ENCODE measurements around the gene NOM1. TPM values are rescaled to one million over a fixed set of nuclear protein-coding genes. Genes with fewer than 3 reads are reported as not detected.

The NOM1 gene
- total RNA-seq, 2 donors from 2014 or later: 4.1 to 6.3 TPM

DNA sequence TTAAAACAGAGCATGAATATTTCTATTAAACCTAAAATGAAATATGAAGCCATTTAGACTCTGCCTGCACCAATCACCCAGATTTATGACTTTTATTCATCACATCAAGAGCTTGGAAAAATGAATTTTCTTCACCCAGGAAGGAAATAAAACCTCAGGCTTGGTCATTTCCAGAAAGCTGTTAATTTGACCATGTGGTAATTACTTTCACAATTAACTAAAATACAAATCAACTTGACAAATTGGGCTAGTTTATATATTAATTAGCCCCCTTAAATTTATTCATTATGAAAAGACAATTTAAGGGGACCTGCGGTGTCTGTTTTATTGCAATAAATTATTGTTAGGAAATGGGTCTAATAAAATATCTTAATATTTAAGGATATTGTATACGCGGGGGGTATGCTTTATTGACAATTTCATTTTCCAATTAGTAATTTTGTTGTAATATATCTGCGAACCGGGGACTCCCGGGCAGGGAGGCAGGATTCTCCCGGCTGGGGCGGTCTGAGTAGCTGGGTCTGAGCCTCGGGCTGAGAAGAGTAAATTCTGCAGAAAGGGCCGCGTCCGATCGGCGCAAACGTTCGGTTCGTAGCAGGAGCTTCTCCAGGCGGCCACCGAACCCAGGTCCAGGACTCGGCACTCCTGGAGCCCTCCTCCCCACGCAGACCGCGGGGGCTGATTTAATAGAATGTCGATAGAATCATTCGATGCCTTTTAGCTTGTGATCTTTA is 70.4 kb downstream of the NOM1 start:
- Histone ChIP-seq H3K27ac (no peak overlapping the region), H3K27me3 (peaks cover 37 to 58% of the 10 kb centered on the region in 2 donors), H3K9me3 (no peaks in the 10 kb centered on the region), H3K4me3 (no peak overlapping the region), H3K36me3 (no peaks in the 10 kb centered on the region), H3K4me1 (peaks cover 0 to 35% of the 10 kb centered on the region in 2 donors)
- DNase-seq (ENCODE audit: low spot score): no peak
- TF ChIP-seq, protein P1, sequence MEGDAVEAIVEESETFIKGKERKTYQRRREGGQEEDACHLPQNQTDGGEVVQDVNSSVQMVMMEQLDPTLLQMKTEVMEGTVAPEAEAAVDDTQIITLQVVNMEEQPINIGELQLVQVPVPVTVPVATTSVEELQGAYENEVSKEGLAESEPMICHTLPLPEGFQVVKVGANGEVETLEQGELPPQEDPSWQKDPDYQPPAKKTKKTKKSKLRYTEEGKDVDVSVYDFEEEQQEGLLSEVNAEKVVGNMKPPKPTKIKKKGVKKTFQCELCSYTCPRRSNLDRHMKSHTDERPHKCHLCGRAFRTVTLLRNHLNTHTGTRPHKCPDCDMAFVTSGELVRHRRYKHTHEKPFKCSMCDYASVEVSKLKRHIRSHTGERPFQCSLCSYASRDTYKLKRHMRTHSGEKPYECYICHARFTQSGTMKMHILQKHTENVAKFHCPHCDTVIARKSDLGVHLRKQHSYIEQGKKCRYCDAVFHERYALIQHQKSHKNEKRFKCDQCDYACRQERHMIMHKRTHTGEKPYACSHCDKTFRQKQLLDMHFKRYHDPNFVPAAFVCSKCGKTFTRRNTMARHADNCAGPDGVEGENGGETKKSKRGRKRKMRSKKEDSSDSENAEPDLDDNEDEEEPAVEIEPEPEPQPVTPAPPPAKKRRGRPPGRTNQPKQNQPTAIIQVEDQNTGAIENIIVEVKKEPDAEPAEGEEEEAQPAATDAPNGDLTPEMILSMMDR (IDR thresholded peaks at IDR 0.05): no peak

GRCh38 chr7:157020514-157021070 is 71.1 kb downstream of the NOM1 start:
- Histone ChIP-seq H3K9me3 (no peaks in the 10 kb centered on the region), H3K27ac (no peak overlapping the region), H3K36me3 (no peaks in the 10 kb centered on the region), H3K27me3 (peaks cover 37 to 58% of the 10 kb centered on the region in 2 donors), H3K4me3 (peak overlapping the region in 1 of 2 donors; percentile 9), H3K4me1 (peaks cover 0 to 35% of the 10 kb centered on the region in 2 donors)
- no peak for DNase-seq (ENCODE audit: low spot score)
- TF ChIP-seq, protein P1 (IDR thresholded peaks at IDR 0.05): no peak

GRCh38 chr7:157021071-157021870 is 71.8 kb downstream of the NOM1 start:
- Histone ChIP-seq H3K27me3 (peaks cover 37 to 58% of the 10 kb centered on the region in 2 donors), H3K27ac (no peak overlapping the region), H3K36me3 (no peaks in the 10 kb centered on the region), H3K9me3 (no peaks in the 10 kb centered on the region), H3K4me1 (peaks cover 0 to 35% of the 10 kb centered on the region in 2 donors), H3K4me3 (peak overlapping the region in 1 of 2 donors; percentile 9)
- TF ChIP-seq, protein P1 (IDR thresholded peaks at IDR 0.05): no peak
- no peak for DNase-seq (ENCODE audit: low spot score)

DNA sequence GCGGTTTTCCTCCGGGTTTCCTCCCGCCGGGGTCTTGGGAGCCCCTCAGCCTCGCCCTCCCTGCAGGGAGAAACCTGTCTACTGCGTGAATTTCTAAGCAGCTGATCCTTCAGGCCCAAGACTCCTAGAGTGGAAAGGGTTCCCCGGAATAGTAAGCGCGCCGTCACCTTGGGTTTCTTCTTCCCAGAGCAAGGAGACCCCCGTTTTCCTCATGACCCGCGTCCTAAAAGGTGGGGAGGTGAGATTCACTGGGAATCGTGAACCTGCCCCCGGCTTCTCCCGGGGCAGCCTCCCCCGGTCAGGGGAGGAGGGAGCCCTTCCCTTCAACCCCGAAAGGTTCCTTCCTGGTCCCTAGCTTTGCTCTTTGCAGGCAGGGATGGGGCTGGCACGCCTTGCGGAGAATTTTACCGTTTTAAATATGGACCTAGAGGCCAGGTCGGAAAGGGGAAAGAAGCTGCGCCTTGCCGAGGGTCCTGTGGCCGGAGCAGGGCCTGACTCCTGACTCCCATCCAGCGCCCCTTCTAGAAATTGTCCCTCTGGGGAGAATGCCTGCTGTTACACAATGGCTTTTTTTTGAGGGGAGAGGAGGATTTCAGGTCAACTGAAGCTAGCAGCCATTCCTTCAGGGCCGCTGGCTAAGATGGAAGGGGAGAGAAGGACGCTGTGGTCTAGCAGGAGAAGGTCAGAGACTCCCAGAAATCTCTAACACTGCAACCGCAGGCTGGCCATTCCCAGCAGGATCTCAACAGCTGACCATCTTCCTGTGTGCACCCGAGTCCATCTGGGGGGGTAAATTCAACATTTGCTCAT is 72.6 kb downstream of the NOM1 start:
- H3K27ac ChIP-seq: no peak overlapping the region
- DNase-seq (ENCODE audit: low spot score): no peak
- TF ChIP-seq, protein P1 (IDR thresholded peaks at IDR 0.05): no peak
- H3K27me3 ChIP-seq: peaks cover 37 to 55% of the 10 kb centered on the region in 2 donors
- H3K4me1 ChIP-seq: peaks cover 0 to 35% of the 10 kb centered on the region in 2 donors
- no peak overlapping the region for H3K4me3 ChIP-seq
- no peaks in the 10 kb centered on the region for H3K36me3 ChIP-seq
- no peaks in the 10 kb centered on the region for H3K9me3 ChIP-seq

Other genes starting within 250 kb of the NOM1 start
- gene LMBR1, start 56.5 kb upstream of the NOM1 start, total RNA-seq: 10 to 100 TPM; 32.4 to 33.7 TPM
- not detected for gene MNX1, start 61.0 kb downstream of the NOM1 start, total RNA-seq
- 10 to 100 TPM; 53.3 to 60.8 TPM for gene UBE3C, start 189.2 kb downstream of the NOM1 start, total RNA-seq